Suprapubic skin (tissue), 4 donors: ENCODE results near the gene HDDC3. TPM values are rescaled to one million over a fixed set of nuclear protein-coding genes. Genes with fewer than 3 reads are reported as not detected.
A peak's percentile ranks its signal among the peaks of the same experiment; 100 is the strongest.

ENCODE experiments used
- DNase-seq, 2 donors: peaks; one replicate each; pipeline ENCODE4 v3.0.0-alpha.2; 2019; ENCODE audit warnings: low spot score in 2 of 2
- H3K27ac ChIP-seq: fragments of 200-600 bp; sonication (generic); one replicate; pipeline ENCODE4 v1.5.1; 2019
- H3K27me3 ChIP-seq: fragments of 200-600 bp; sonication (generic); one replicate; pipeline ENCODE4 v1.5.1; 2019
- H3K36me3 ChIP-seq: fragments of 200-600 bp; sonication (generic); one replicate; pipeline ENCODE4 v1.5.1; 2019
- H3K4me1 ChIP-seq: fragments of 200-600 bp; sonication (generic); one replicate; pipeline ENCODE4 v1.5.1; 2019
- H3K4me3 ChIP-seq: fragments of 200-600 bp; sonication (generic); one replicate; pipeline ENCODE4 v1.5.1; 2019; ENCODE audit warnings: mild to moderate bottlenecking
- H3K9me3 ChIP-seq: fragments of 200-600 bp; sonication (generic); one replicate; pipeline ENCODE4 v1.5.1; 2019
- CTCF ChIP-seq, 2 donors: fragments of 200-600 bp in 1 of 2; fragments of 450-650 bp in 1 of 2; sonication (generic) in 1 of 2; IDR thresholded peaks; one replicate each; pipeline ENCODE4 v1.5.1; 2016 to 2019; ENCODE audit warnings: antibody characterized with exemption in 2 of 2, mild to moderate bottlenecking in 1 of 2, moderate library complexity in 1 of 2
- EP300 ChIP-seq: sonication (generic); formaldehyde crosslinking; IDR thresholded peaks from one replicate; pipeline ENCODE4 v1.6.1; 2017; ENCODE audit warnings: antibody characterized with exemption
- POLR2A ChIP-seq, 2 donors: fragments of 450-650 bp; IDR thresholded peaks; one replicate each; pipeline ENCODE4 v1.6.1; 2017; ENCODE audit warnings: antibody characterized with exemption in 2 of 2, mild to moderate bottlenecking in 2 of 2, moderate library complexity in 2 of 2
- POLR2AphosphoS5 ChIP-seq, 3 donors: sonication (generic); formaldehyde crosslinking; IDR thresholded peaks; one replicate each; pipeline ENCODE4 v1.6.1; 2017; ENCODE audit warnings: antibody characterized with exemption in 3 of 3
- WGBS: methylation state at CpG from one replicate; pipeline ENCODE4 v1.1.5; 2018; 5-methylcytosine and 5-hydroxymethylcytosine counted together
- total RNA-seq, 4 donors: library from RNA; depleted of rRNA; stranded (reverse); fragments of >200 nt; gene quantifications; one replicate each; pipeline ENCODE4 v1.1.0, GENCODE V29; 2016

The HDDC3 gene
- total RNA-seq, 4 donors from 2014 or later, result 13.5 to 119 (median 17.0) TPM

- Histone ChIP-seq H3K27ac (no peak overlapping the region), H3K27me3 (no peaks in the 10 kb centered on the region), H3K9me3 (no peaks in the 10 kb centered on the region), H3K4me3 (no peak overlapping the region), H3K4me1 (peaks cover 18% of the 10 kb centered on the region), H3K36me3 (peaks cover 44% of the 10 kb centered on the region)
- DNase-seq, result no peak
- TF ChIP-seq EP300 (no peak), POLR2AphosphoS5 (IDR thresholded peaks at IDR 0.05) (no peak), POLR2A (IDR thresholded peaks at IDR 0.05) (no peak), CTCF (IDR thresholded peaks at IDR 0.05) (no peak)
- 98% methylated on average over 9 of the region's 9 CpGs for WGBS
Measured at GRCh38 chr15:90904746-90905145, 27.6 kb downstream of the HDDC3 start.

- Histone ChIP-seq H3K9me3 (no peaks in the 10 kb centered on the region), H3K27me3 (no peaks in the 10 kb centered on the region), H3K36me3 (peaks cover 36% of the 10 kb centered on the region), H3K27ac (peak overlapping the region; percentile 92), H3K4me1 (peaks cover 18% of the 10 kb centered on the region), H3K4me3 (peak overlapping the region; percentile 67)
- TF ChIP-seq POLR2AphosphoS5 (IDR thresholded peaks at IDR 0.05) (no peak), CTCF (IDR thresholded peaks at IDR 0.05) (no peak), EP300 (no peak), POLR2A (IDR thresholded peaks at IDR 0.05) (no peak)
- 58% methylated on average over 15 of the region's 18 CpGs for WGBS
- no peak for DNase-seq
Measured at GRCh38 chr15:90903733-90904536, 28.4 kb downstream of the HDDC3 start.

GRCh38 chr15:90902840-90903732, 29.3 kb downstream of the HDDC3 start, which contains the start of gene MAN2A2:
MAN2A2 (plus strand) TSS chr15:90903302; CDS start chr15:90904208, 906 bp downstream.
- DNase-seq, result peak in 1 of 2 donors; percentile 87

GRCh38 chr15:90902040-90902839, 30.1 kb downstream of the HDDC3 start:
- Histone ChIP-seq H3K9me3 (no peaks in the 10 kb centered on the region), H3K27me3 (no peaks in the 10 kb centered on the region), H3K4me1 (peaks cover 18% of the 10 kb centered on the region), H3K36me3 (peaks cover 21% of the 10 kb centered on the region), H3K4me3 (peak overlapping the region; percentile 67), H3K27ac (peak overlapping the region; percentile 92)
- TF ChIP-seq EP300, result no peak
- peak in 1 of 2 donors; percentile 36 for TF ChIP-seq POLR2A (IDR thresholded peaks at IDR 0.05)
- peak in 2 of 3 donors; percentile 13 to 52 for TF ChIP-seq POLR2AphosphoS5 (IDR thresholded peaks at IDR 0.05)
- peak; percentile 33 to 67 for TF ChIP-seq CTCF (IDR thresholded peaks at IDR 0.05)
- WGBS, result under 1% methylated on average over 28 of the region's 71 CpGs
- DNase-seq, result peak; percentile 84 to 87

More at GRCh38 chr15:90902840-90903732, 29.3 kb downstream of the HDDC3 start, which contains the start of gene MAN2A2:
- Histone ChIP-seq H3K9me3 (no peaks in the 10 kb centered on the region), H3K4me3 (peak within 1 kb of the TSS; percentile 67), H3K27me3 (no peaks in the 10 kb centered on the region), H3K36me3 (peaks cover 29% of the 10 kb centered on the region), H3K4me1 (peaks cover 18% of the 10 kb centered on the region), H3K27ac (peak within 1 kb of the TSS; percentile 92)
- WGBS, result under 1% methylated on average over 28 of the region's 81 CpGs
- TF ChIP-seq POLR2A (IDR thresholded peaks at IDR 0.05) (no peak), CTCF (IDR thresholded peaks at IDR 0.05) (no peak), POLR2AphosphoS5 (IDR thresholded peaks at IDR 0.05) (peak in 1 of 3 donors; percentile 4), EP300 (no peak)
